Measurements from ENCODE around the gene HSPA9. TPM values are rescaled to one million over a fixed set of nuclear protein-coding genes. Genes with fewer than 3 reads are reported as not detected.

The HSPA9 gene
- total RNA-seq, 1 donor from 2014 or later, result 291 TPM

DNA sequence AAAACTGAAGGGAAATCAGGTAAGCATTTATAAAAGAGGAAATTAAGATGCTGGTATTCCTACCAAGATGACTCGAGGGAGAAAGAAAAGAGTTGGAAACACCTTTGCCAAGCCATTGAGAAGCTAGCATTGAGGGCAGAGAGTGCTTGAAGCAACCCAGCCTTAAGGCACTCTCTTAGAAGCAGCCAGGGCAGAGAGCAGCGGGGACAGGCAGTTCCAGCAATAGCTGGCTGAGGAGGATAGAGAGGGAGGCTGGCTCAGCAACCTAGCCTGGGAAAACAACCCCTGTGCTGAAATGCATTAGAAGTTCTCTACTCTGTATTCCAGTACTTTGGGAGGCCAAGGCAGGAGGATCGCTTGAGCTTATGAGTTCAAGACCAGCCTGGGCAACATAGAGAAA lies 40.3 kb upstream of the HSPA9 start:
- Histone ChIP-seq H3K27me3 (ENCODE audit: low read depth) (no peaks in the 10 kb centered on the region), H3K27ac (replicated peaks) (no peak overlapping the region), H3K36me3 (no peaks in the 10 kb centered on the region), H3K4me1 (peaks cover 14% of the 10 kb centered on the region), H3K4me3 (no peak overlapping the region), H3K9me3 (replicated peaks) (no peaks in the 10 kb centered on the region)
- DNase-seq, result no peak
- intact Hi-C loops (cut with micrococcal nuclease), result no loop called here
- TF ChIP-seq, protein P1, sequence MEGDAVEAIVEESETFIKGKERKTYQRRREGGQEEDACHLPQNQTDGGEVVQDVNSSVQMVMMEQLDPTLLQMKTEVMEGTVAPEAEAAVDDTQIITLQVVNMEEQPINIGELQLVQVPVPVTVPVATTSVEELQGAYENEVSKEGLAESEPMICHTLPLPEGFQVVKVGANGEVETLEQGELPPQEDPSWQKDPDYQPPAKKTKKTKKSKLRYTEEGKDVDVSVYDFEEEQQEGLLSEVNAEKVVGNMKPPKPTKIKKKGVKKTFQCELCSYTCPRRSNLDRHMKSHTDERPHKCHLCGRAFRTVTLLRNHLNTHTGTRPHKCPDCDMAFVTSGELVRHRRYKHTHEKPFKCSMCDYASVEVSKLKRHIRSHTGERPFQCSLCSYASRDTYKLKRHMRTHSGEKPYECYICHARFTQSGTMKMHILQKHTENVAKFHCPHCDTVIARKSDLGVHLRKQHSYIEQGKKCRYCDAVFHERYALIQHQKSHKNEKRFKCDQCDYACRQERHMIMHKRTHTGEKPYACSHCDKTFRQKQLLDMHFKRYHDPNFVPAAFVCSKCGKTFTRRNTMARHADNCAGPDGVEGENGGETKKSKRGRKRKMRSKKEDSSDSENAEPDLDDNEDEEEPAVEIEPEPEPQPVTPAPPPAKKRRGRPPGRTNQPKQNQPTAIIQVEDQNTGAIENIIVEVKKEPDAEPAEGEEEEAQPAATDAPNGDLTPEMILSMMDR (IDR thresholded peaks at IDR 0.05; ENCODE audit: borderline replicate concordance), result no peak

DNA sequence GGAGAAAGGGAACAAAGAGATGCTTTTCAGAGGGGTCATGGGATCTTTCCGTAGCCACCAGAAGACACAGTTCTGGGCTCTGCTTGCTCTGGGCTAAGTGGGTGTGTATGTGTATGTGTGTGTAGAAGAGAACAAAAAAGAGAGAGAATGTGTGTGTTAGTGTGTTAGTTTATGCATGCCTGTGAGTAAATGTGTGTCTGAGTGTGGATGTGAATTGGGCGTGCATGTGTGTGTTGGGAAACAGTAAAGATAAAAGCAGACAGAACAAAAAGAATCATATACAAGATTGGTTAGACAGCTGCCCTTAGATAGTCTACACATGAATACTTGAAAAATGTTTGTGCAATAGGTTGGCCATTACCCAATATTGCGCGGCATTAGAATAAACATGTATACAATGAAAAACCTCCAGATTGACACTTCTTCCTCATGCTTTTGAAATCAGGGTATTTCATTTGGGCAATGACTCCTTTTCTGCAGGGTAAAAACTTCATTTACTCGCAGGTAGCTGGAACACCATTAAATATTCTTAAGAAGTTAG lies 36.5 kb upstream of the HSPA9 start:
- TF ChIP-seq, protein P1 (IDR thresholded peaks at IDR 0.05; ENCODE audit: borderline replicate concordance), result no peak
- Histone ChIP-seq H3K4me3 (peak overlapping the region; percentile 62), H3K4me1 (peaks cover 16% of the 10 kb centered on the region), H3K36me3 (no peaks in the 10 kb centered on the region), H3K27me3 (ENCODE audit: low read depth) (no peaks in the 10 kb centered on the region), H3K27ac (replicated peaks) (peak overlapping the region; percentile 43), H3K9me3 (replicated peaks) (no peaks in the 10 kb centered on the region)
- DNase-seq, result no peak
- intact Hi-C loops (cut with micrococcal nuclease), result no loop called here

DNA sequence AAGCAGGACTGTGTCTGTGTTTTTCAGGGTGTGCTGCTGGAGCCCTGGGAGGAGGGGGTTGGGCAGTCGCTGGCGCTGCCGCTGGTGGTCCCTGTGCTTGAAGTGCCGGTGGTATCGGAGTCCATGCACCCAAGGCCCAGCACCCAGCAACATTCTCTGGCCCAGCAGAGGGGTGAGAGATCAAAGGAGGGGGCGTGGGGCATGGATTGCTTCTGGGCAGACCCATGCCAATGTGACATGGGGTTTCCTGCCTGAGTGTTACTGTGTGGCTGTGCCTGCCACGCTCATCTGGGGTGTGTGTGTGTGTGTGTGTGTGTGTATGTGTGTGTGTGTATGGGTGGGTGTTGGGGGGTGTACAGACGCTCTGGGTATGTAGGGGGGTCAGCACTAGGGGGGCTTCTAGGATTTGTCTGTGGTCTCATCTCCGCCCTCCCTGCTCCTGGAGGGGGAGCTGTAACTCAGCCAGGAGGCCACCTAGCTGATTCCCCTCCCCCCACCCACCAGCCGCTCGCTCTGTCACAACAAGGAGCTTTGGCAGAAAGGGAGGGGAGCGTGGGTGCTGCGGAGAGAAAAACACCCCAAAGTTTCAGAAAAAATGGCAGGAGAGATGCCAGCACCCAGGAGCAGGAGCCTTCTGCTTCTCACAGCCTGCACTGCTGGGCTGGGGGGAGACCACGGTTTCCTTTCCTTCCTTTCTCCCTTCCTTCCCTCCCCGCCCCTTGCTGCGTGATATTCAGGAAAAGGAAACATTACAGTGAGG lies 35.9 kb upstream of the HSPA9 start:
- Histone ChIP-seq H3K27me3 (ENCODE audit: low read depth) (no peaks in the 10 kb centered on the region), H3K4me3 (peak overlapping the region; percentile 62), H3K9me3 (replicated peaks) (no peaks in the 10 kb centered on the region), H3K4me1 (peaks cover 16% of the 10 kb centered on the region), H3K27ac (replicated peaks) (peak overlapping the region; percentile 51), H3K36me3 (no peaks in the 10 kb centered on the region)
- intact Hi-C loops (cut with micrococcal nuclease), result no loop called here
- peak; percentile 17 for DNase-seq
- TF ChIP-seq, protein P1 (IDR thresholded peaks at IDR 0.05; ENCODE audit: borderline replicate concordance), result peak; percentile 9

DNA sequence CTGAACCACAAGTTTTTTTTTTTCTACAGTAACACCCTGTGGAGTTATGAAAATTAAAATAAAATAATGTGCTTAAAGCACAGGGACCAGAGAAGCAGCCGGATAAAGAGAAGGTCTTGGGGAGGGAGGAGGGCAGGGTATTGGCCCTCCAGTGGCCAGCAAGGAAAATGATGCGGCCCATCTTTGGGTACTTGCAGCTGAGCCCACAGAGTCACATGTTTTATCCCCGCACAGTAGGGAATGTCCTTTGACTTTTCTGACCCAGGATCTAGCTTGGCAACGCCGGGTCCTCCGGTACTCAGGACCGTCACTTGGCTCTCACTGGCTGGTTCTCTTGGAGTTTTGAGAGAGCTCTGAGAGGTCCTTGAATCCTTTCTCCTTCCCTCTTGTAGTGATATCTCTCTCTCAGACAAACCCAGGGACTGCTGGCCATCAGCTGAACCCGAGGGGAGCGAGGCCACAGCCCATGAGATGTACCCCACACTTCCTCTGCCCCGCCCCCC lies 35.3 kb upstream of the HSPA9 start:
- Histone ChIP-seq H3K4me3 (peak overlapping the region; percentile 62), H3K27ac (replicated peaks) (peak overlapping the region; percentile 51), H3K9me3 (replicated peaks) (no peaks in the 10 kb centered on the region), H3K4me1 (peaks cover 20% of the 10 kb centered on the region), H3K27me3 (ENCODE audit: low read depth) (no peaks in the 10 kb centered on the region), H3K36me3 (no peaks in the 10 kb centered on the region)
- intact Hi-C loops (cut with micrococcal nuclease), result no loop called here
- DNase-seq, result no peak
- TF ChIP-seq, protein P1 (IDR thresholded peaks at IDR 0.05; ENCODE audit: borderline replicate concordance), result peak; percentile 46

DNA sequence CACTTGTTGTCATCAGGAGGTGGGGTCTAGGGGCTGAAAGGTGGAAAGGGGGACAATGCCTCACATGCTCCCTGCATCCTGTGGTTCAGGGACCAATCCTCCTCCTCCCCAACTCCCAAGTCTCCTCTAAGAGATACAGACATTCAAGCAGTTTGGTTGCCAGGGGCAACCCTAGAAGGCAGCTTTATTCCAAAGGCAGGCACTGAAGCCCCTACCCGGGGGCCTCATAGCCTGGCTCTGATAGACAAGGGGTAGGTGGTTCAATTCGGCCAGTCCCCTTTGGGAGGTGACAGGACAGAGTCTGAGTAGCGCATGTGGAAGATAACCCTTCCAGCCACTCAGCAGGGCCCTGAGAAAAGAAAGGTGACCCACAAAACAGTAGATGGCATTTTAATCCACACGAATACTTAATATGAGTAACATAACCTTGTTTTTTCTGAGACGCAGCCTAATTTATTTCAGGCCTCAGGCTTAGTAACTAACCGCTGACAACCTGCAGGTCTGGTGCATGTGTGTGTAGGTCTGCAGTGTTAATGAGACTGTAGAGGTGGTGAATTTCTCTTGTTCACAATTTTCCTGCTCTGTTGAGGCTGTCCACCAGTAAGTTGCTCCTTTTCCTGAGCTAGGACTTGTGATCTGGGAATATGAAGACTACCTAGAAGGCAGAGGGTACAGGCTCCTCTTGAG lies 31.3 kb upstream of the HSPA9 start:
- H3K9me3 ChIP-seq (replicated peaks), result no peaks in the 10 kb centered on the region
- TF ChIP-seq, protein P1 (IDR thresholded peaks at IDR 0.05; ENCODE audit: borderline replicate concordance), result no peak
- H3K36me3 ChIP-seq, result no peaks in the 10 kb centered on the region
- peak overlapping the region; percentile 16 for H3K27ac ChIP-seq (replicated peaks)
- no peaks in the 10 kb centered on the region for H3K27me3 ChIP-seq (ENCODE audit: low read depth)
- peaks cover 14% of the 10 kb centered on the region for H3K4me1 ChIP-seq
- intact Hi-C loops (cut with micrococcal nuclease), result no loop called here
- DNase-seq, result no peak
- H3K4me3 ChIP-seq, result no peak overlapping the region

All from left ventricle myocardium inferior (tissue), 1 donor.